NCI-H146 treated with DMSO at 0.1 percent for 48 hours (cell line): ENCODE measurements around the gene GPRC5D.

Experiments
- DNase-seq: peaks from one replicate; lab custom pipeline; 2025; ENCODE audit not compliant: unreplicated experiment; lab: John Stamatoyannopoulos, UW

Gene GPRC5D

GRCh38 chr12:12938541-12938940 is 13.4 kb downstream of the GPRC5D start:
- DNase-seq = no peak

DNA sequence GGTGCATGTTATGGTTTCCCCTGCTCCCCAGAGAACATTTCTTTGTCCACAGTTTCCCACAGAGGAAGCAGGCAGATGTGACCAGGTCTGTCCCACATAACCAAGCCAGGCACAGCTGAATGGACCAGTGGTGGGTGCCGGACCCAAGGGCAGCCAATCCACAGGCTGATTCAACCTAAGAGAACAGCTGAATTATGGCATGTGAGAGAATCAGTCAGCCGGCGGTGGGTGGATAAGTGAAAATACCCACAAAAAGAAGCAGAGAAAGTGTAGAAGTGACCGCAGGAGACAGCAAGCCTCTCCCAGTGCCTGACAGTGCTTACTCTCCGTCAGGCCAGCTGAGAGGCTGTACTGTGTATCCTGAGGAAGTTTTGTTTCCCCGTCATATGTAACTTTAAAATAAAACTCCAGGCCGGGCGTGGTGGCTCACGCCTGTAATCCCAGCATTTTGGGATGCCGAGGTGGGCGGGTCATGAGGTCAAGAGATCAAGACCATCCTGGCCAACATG is 14.9 kb downstream of the GPRC5D start:
- no peak for DNase-seq

DNA sequence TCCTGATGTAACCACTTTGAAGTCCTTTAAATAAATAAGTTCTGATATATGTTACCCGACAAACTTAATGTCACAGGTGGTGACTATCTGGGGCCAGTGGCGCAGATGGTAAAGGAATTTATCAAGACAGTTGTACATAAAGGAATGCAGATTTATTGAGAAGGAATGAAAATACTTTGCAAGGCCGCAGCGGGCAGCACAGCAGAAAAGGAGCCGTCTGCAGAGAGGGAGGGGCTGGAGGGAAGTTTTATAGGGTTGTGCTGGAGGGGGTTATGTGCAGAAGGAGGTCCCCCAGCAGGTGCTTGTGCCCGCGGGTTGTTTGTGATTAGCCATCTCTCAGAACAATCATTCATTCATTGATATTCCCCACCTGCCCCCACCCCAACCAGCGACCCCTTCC is 17.4 kb downstream of the GPRC5D start:
- no peak for DNase-seq

DNA sequence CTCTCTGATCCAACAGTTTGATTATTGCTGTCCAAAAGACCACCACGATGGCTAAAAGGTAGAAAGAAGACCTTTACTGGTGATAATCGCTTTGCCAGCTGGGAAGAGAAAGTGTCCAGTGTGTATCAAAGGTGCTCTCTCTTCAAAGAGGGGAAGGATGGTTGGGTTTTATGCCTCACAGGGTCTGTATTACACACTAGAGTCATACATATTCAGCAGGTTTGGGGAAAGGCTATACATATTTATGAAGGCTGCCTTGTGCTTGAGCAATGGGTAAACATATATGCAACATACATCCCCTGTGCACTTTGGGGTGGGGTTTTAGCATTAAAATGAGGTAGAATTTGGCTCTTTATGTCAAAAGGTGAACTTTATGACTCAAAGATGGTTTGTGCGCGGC is 18.2 kb downstream of the GPRC5D start:
- DNase-seq = no peak

- DNase-seq = no peak
Observed at GRCh38 chr12:12930633-12931219, 21.2 kb downstream of the GPRC5D start.

DNA sequence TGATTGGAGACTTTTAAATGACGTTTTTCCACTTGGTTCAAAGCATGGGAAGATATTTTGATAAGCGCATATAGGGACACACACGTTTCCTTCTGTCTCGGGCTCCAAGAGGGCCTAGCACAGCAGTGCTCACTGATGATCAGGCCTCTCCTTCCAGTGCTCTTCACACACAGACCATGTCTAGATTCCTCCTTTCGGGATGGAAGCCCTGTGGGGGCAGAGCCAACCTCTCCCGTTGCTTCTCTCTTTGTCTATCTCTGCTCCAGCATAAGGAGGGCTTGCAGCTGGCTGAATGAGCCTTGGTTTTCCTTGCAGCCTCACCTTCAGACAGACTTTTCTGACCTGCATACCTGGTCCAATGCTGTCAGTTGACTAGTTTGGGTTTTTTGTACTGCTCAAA is 22.3 kb downstream of the GPRC5D start:
- no peak for DNase-seq

- peak; percentile 79 for DNase-seq
Observed at GRCh38 chr12:12927211-12928079, 24.5 kb downstream of the GPRC5D start.

GRCh38 chr12:12926571-12927071 is 25.3 kb downstream of the GPRC5D start:
- no peak for DNase-seq

- DNase-seq = no peak
Observed at GRCh38 chr12:12925388-12925787, 26.6 kb downstream of the GPRC5D start.

DNA sequence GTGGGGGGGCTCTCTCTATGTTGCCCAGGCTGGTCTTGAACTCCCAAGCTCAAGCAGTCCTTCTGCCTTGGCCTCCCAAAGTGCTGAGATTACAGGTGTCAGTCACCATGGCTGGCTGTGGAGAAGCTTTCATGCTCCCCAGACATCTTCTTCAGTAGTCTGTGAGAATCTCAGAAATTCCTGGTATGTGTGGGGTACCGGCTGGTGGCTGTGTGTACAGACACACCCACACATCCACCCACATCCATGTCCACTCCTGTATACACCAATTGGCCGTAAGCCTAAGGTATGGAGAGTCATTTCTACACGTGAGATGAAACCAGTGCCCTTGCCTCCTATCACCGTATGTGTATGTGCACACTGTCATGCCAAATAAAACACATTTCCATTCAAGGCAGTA is 27.8 kb downstream of the GPRC5D start:
- no peak for DNase-seq

DNA sequence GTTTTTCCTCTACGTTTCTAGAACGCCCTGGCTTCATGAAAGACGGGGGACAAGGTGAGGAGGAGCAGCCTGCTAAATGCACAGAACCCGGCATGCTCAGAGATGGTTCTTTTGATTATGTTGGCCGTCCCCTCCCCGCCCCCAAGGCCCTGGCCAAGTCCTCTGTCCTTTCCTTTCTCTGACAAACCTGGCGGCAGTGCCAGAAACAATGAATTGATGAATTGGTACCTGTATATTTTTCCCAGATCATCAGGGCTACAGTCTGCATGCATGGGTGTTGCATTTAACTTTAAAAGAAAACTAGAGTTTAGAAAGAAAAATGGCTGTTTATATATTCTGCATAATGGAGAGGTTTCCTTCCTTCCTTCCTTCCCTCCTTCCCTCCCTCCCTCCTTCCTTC is 29.0 kb downstream of the GPRC5D start:
- no peak for DNase-seq

- DNase-seq = no peak
Observed at GRCh38 chr12:12922191-12922616, 29.8 kb downstream of the GPRC5D start.

DNA sequence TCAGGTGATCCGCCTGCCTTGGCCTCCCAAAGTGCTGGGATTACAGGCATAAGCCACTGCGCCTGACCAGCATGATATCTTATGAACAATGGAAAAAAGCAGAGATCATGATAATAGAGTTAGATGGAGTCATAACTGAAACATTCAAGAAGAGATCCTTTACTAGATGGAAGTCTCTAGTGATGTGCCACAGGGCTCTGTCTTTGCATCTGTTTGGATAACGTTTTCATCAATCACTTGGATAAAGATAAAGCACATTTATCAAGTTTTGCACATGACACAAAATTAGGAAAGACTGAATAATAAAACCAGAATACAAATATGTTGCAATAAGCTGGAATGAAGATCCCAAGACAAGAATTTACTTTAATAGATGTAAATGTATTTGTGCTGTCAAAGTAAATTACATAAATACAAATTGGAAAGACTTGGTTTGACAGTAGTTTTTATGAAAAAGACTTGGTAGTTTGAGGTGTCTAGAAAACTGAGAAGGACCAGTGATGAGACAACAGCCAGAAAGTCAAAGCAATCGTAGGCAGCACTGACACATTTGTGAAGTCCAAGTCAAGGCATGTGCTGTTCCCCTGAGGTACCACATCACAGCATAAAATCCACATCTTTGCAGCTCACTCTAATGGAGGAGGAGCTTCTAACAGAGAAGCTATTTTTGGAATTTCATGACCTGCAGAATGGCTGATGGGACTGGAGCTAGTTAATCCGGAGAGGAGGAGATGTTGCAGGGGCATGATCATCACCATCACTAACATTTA is 32.1 kb downstream of the GPRC5D start:
- no peak for DNase-seq

DNA sequence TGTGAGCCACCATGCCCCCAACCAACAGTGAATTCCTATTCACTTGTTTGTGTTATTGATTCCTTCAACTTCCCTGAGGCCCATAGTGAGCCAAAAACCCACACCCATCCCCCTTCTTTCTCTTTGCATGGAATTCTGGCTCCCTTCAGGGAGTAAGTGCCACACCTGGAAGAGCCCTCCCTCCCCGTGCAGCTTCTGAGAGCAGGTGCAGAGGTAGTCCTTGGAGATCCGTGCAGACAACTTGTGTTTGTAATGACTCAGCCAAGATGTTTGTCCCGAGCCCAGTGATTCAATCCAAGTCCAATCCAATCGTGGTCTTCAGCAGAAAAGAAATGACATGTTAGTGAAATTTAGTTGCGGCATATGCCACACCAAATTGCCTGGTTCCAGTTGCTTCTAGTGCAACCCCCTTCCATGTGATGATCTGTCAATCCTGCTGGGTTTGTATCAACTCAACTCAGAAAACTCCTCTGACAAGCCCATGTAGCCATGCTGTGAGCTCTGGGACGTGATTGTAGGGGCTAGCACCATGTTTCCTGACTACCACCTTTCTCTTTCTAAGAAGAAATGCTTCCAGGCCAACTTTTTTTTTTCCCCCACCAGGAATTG is 33.1 kb downstream of the GPRC5D start:
- no peak for DNase-seq

DNA sequence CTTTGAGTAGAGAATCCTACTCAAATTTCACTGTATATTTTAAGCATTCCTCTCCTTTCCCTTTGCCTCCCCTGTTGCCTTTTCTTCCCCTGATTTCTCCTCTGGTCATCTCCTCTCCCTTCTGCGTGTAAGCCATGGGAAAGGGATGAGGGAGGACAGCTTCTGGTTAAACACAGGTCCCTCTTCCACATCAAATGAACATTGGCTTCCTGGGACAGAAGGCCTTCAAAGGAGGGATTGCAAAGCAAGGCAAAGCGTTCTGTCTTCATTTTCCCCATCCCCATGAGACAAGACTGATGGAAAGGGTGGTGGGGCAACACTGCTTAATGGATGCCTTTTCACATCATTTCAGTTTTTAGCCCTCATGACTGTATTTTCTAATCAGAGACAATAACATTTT is 34.5 kb downstream of the GPRC5D start:
- DNase-seq = no peak

DNA sequence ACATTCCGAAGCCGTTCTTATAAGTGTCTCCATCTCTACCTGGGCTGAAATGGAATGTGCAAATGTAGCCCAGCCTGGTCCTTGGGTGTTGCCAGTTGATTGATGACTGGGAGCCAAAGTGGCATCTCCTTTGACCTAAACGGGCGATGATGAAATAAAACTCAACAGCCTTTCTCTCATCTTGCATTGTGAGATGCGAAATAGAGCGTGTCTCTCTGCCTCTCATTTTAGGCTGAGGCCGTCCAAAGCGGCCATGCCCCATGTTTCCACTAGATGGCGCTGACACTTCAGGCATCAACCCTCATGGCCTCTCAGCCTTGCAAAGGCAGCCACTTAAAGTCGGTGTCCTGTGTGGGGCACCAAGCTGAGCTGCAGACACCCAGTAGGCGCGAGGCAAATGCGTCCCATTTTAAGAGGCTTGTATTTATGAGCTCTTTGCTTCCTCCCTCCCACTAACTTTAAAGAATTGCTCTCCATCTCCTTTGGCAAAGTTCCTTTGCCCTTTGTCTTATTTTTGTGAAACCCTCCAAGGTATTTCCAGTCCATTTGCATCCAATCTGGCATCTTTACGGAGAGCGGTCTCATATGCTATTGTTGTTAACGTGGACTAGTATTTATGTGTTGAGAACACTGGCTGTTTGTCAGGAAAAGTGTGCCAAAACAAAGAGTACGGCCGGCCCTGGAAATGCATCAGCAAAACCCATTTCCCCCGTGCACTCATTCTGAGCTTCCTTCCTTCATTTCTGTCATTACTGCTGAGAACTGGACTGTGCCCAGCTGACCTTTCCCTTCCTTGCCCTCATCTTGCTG is 35.6 kb downstream of the GPRC5D start:
- DNase-seq = peak; percentile 40

DNA sequence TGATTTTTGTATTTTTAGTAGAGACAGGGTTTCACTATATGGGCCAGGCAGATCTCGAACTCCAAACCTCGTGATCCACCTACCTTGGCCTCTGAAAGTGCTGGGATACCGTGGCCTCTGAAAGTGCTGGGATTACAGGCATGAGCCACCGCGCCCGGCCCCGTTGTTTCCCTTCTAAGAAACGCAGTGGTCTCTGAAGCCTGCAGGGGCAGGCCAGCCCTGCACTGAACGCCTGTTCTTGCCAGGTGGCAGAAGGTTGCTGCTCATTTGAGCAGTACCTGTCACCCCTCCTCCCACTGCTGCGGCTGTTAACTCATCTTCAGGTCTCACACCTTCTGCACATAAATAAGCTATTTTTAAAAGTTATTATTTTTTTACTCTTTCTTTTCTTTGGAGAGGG is 36.3 kb downstream of the GPRC5D start:
- no peak for DNase-seq

- DNase-seq = no peak
Observed at GRCh38 chr12:12912711-12913110, 39.3 kb downstream of the GPRC5D start.

DNA sequence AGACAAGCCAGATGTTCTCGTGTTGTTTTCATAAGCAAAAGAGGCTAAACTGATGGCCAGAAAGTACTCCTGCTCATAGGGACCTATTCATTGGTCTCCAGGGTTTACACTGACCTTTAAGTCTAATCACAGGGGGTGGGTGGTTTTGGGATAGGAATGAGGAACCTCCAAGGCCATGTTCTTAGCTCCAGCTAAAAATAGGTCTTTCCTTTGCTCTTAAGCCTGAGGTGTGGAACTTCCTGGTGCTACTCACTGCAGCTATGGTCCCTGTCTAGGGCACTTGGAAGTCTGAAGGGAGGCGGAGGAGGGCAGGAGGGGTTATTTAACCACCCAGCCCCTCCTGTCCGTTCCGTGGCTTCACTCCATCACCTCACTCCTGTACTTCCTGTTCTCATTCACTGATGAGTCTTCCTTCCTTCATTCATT is 42.0 kb downstream of the GPRC5D start:
- no peak for DNase-seq
